ENCODE measurements around the gene DYNLT4.
A peak's percentile ranks its signal among the peaks of the same experiment; 100 is the strongest.

Gene DYNLT4

DNA sequence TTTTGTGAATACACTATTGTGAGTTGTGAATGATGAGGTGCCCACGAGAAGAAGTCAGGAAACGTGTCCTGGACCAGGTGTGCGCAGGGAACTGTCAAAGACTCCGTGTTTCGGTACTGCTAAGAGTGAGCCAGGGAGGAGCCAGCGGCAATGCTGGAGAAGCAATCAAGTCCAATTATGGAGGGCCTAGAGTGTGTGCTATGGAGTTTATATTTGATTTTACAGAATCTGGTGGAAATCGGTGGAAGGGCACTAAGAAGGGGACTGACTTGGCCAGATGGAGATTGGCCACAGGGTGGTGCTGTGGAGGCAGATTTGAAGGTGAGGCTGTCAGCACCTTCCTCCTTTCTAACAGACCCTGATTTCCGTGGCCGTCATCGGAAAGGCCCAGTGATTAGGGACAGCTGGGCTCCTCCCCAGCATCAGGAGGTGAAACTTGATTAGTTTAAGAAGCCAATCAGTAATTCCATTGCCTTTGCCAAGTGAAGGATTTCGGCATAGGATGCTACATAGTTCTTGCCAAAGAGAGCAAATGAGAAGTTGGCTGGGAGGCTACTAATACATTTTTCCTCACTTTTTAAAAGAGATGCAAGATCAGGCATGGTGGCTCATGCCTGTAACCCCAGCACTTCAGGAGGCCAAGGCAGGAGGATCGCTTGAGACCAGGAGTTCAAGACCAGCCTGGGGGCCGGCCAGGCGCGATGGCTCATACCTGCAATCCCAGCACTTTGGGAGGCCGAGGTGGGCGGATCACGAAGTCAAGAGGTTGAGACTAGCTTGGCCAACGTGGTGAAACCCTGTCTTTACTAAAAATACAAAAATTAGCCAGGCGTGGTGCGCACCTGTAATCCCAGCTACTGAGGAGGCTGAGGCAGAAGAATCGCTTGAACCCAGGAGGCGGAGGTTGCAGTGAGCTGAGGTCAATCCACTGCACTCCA lies 28.9 kb upstream of the DYNLT4 start:
- H3K4me3 ChIP-seq (ENCODE audit: low read depth, low read length), result no peak overlapping the region
- DNase-seq (ENCODE audit: low read depth), result peak; percentile 77
- TF ChIP-seq, protein P1, sequence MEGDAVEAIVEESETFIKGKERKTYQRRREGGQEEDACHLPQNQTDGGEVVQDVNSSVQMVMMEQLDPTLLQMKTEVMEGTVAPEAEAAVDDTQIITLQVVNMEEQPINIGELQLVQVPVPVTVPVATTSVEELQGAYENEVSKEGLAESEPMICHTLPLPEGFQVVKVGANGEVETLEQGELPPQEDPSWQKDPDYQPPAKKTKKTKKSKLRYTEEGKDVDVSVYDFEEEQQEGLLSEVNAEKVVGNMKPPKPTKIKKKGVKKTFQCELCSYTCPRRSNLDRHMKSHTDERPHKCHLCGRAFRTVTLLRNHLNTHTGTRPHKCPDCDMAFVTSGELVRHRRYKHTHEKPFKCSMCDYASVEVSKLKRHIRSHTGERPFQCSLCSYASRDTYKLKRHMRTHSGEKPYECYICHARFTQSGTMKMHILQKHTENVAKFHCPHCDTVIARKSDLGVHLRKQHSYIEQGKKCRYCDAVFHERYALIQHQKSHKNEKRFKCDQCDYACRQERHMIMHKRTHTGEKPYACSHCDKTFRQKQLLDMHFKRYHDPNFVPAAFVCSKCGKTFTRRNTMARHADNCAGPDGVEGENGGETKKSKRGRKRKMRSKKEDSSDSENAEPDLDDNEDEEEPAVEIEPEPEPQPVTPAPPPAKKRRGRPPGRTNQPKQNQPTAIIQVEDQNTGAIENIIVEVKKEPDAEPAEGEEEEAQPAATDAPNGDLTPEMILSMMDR (IDR thresholded peaks at IDR 0.05; ENCODE audit: low read depth, low read length, missing control alignments), result peak; percentile 89
- in situ Hi-C loops (cut with HindIII; ENCODE audit: low sequenced_read_pairs), result no loop called here

DNA sequence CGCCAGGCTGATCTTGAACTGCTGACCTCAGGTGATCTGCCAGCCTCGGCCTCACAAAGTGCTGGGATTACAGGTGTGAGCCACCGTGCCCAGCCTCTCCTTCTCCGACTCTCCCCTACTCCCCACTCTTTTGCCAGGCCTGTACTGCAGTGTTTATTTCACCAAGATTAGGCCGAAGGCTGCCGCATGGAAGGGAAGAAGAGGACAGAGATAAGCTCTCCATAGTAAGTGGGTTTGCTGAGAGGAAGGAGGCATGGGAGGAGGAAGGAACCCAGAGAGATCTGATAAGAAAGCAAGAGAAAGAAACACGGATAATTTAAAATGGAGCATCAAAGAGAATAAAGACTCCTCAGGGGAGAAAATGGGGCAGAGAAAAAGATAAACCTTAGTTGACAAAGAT lies 27.2 kb upstream of the DYNLT4 start:
- no peak overlapping the region for H3K4me3 ChIP-seq (ENCODE audit: low read depth, low read length)
- TF ChIP-seq, protein P1 (IDR thresholded peaks at IDR 0.05; ENCODE audit: low read depth, low read length, missing control alignments), result no peak
- in situ Hi-C loops (cut with HindIII; ENCODE audit: low sequenced_read_pairs), result no loop called here
- no peak for DNase-seq (ENCODE audit: low read depth)

DNA sequence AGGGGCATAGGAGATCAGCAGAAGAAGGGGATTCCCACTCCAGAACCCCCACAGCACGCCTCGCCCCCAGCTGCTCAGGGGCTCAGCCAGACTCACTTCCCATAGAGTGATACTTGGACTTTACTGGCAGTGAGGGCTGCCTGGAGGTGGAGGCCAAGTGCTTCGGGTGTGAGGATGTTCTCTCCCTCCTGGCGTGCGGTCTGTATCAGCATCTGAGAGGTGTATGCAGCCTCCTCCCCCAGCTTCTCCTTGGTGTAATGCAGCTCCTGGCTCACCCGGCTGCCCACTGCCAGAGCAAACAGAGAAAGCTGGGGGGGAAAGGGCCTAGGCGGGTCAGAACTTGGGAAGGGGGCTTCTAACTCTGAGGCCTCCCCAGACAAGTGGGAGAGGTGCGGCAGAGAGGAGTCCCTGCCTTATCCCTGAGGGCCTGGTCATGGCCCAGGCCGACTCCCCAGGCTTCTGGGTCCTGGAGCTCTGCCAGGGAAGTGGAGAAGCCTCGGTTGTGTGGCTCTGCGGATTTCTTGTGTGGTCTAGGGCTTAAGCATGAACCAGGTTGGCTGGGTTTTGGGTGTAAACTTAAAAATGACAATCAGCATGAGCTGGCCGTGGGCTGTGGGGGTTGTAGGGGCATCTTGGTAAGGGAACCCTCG lies 25.0 kb upstream of the DYNLT4 start:
- TF ChIP-seq, protein P1 (IDR thresholded peaks at IDR 0.05; ENCODE audit: low read depth, low read length, missing control alignments), result no peak
- DNase-seq (ENCODE audit: low read depth), result no peak
- H3K4me3 ChIP-seq (ENCODE audit: low read depth, low read length), result no peak overlapping the region
- in situ Hi-C loops (cut with HindIII; ENCODE audit: low sequenced_read_pairs), result no loop called here

DNA sequence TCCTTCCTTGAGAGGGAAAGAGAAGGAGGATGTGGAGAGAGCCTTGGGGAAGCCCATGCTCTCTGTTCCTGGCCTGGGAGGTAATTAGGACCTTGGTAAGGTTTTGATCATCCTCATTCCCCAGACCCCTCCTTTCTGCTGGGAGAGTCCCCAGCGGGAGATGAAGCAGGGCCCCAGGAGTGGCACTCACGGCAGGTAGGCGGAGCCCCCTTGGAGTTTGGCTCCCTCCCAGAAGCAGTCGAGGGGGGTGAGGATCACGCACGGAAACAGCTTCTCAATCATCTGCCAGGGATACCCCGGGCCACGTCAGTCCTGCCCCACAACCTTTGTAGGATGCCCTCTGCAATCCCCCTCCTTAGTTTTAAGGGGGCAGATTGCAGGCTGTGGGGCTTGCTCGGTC lies 24.4 kb upstream of the DYNLT4 start:
- in situ Hi-C loops (cut with HindIII; ENCODE audit: low sequenced_read_pairs), result no loop called here
- TF ChIP-seq, protein P1 (IDR thresholded peaks at IDR 0.05; ENCODE audit: low read depth, low read length, missing control alignments), result no peak
- H3K4me3 ChIP-seq (ENCODE audit: low read depth, low read length), result no peak overlapping the region
- DNase-seq (ENCODE audit: low read depth), result no peak

DNA sequence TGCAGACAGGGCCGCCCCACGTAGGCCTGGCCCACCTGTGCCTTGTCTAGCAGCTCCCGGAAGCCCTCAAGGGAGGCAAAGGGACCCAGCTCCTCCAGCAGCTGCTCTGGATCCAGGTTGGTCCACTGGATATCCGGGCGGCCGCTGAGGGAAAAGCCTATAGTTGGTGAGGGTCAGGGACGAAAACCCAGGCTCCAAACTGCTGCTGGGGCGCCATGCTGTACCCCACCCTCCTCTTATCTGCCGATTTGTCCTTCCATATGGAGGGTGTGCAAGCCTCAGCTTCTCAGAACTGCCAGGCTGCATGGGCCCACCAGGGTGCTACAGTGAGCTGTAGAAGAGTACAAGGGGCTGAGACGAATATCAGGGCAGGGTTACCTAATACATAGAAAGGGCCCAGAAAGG lies 23.8 kb upstream of the DYNLT4 start:
- no peak for DNase-seq (ENCODE audit: low read depth)
- TF ChIP-seq, protein P1 (IDR thresholded peaks at IDR 0.05; ENCODE audit: low read depth, low read length, missing control alignments), result no peak
- in situ Hi-C loops (cut with HindIII; ENCODE audit: low sequenced_read_pairs), result no loop called here
- no peak overlapping the region for H3K4me3 ChIP-seq (ENCODE audit: low read depth, low read length)

DNA sequence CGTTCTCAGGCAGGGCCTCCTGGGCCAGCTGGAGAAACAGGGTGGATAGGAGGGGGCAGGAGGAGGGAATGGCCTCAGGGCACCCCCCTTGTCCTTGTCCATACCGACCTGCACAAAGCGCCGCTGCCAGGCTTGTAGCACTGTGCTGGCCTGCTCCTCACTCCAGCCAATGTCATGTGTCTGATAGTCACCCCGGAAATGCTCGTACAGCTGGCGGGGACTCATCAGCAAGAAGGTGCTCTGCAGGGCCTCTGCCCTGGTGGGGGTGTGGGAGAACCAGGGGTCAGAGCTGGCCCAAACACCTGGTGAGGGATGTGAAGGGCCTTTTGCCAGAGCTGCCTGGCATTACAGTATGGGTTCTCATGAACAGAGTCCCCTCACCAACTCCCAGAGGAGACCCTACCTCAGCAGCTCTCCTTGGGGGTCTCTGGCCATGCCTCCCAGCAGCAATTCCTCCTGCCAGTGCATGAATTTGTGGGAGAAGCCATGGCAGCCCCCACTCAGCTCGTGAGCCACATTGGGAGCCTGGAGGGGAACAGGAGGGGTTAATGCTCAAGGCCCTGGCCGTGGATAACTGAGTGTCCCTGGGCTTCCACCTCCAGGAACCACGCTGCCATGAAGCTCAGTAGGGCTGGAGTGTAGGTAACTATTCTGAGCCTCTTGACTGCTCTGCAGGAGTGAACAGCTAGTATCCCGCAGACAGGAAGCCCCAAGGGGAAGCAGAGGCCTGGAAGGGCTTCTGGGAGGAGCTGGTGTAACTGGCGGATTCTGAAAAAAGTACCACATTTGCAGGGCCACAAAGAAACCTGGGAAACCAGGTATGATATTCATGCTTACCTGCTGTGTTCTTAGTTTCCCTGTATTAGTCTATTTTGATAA lies 22.6 kb upstream of the DYNLT4 start:
- in situ Hi-C loops (cut with HindIII; ENCODE audit: low sequenced_read_pairs), result no loop called here
- TF ChIP-seq, protein P1 (IDR thresholded peaks at IDR 0.05; ENCODE audit: low read depth, low read length, missing control alignments), result no peak
- no peak overlapping the region for H3K4me3 ChIP-seq (ENCODE audit: low read depth, low read length)
- DNase-seq (ENCODE audit: low read depth), result no peak
